GM23338 (cell line): ENCODE measurements around the gene ABCA13. TPM values are rescaled to one million over a fixed set of nuclear protein-coding genes. Genes with fewer than 3 reads are reported as not detected.

Source experiments
- ATAC-seq: fragments of 200-7000 bp; cut with Tn5 transposase; 3 replicates; pipeline ENCODE4 v1.9.1; 2020
- DNase-seq: peaks from one replicate; pipeline ENCODE4 v3.0.0-alpha.2; 2015; ENCODE audit warnings: low spot score
- H2AFZ ChIP-seq: fragments of 200-600 bp; sonication (generic); 2 replicates; pipeline ENCODE4 v1.8.0; 2016; ENCODE audit warnings: antibody characterized with exemption, mild to moderate bottlenecking, moderate library complexity
- H3F3A ChIP-seq: fragments of 200-600 bp; sonication (generic); replicated peaks from 2 replicates; pipeline ENCODE4 v1.8.0; 2017; ENCODE audit warnings: antibody characterized with exemption, mixed run types, low read depth
- H3K27ac ChIP-seq: fragments of 200-600 bp; sonication (generic); 2 replicates; pipeline ENCODE4 v1.6.1; 2016; ENCODE audit warnings: low read depth
- H3K27me3 ChIP-seq: fragments of 200-600 bp; sonication (generic); 2 replicates; pipeline ENCODE4 v1.8.0; 2016; ENCODE audit warnings: mild to moderate bottlenecking, mixed run types, moderate library complexity; ENCODE audit not compliant: insufficient read depth
- H3K36me3 ChIP-seq: fragments of 200-600 bp; sonication (generic); 2 replicates; pipeline ENCODE4 v1.8.0; 2016; ENCODE audit warnings: mild to moderate bottlenecking; ENCODE audit not compliant: insufficient read depth
- H3K4me1 ChIP-seq: fragments of 200-600 bp; sonication (generic); 2 replicates; pipeline ENCODE4 v1.8.0; 2016; ENCODE audit warnings: mild to moderate bottlenecking, moderate library complexity; ENCODE audit not compliant: insufficient read depth
- H3K4me2 ChIP-seq: fragments of 200-600 bp; sonication (generic); 2 replicates; pipeline ENCODE4 v1.7.1; 2017; ENCODE audit warnings: mixed run types
- H3K4me3 ChIP-seq: fragments of 200-600 bp; sonication (generic); 2 replicates; pipeline ENCODE4 v1.6.1; 2016; ENCODE audit warnings: mixed run types
- H3K79me2 ChIP-seq: fragments of 200-600 bp; sonication (generic); replicated peaks from 2 replicates; pipeline ENCODE4 v1.8.0; 2017; ENCODE audit warnings: mild to moderate bottlenecking; ENCODE audit not compliant: insufficient read depth
- H3K9me2 ChIP-seq: fragments of 200-600 bp; sonication (generic); 2 replicates; pipeline ENCODE4 v1.8.0; 2017; ENCODE audit not compliant: insufficient read depth
- H4K20me1 ChIP-seq: fragments of 200-600 bp; sonication (generic); replicated peaks from 2 replicates; pipeline ENCODE4 v1.8.0; 2017; ENCODE audit warnings: mild to moderate bottlenecking; ENCODE audit not compliant: insufficient read depth
- H3K27ac Mint-ChIP-seq: 2 replicates; pipeline ENCODE4 v1.8.0; 2020; ENCODE audit warnings: inconsistent platforms, mild to moderate bottlenecking, moderate library complexity, mixed read lengths
- H3K27me3 Mint-ChIP-seq: 3 replicates; pipeline ENCODE4 v1.8.0; 2022; ENCODE audit warnings: low read depth, mild to moderate bottlenecking, moderate library complexity, mixed read lengths, inconsistent platforms; ENCODE audit not compliant: insufficient read depth, poor library complexity
- H3K36me3 Mint-ChIP-seq: 3 replicates; pipeline ENCODE4 v1.8.0; 2021; ENCODE audit warnings: low read depth, mild to moderate bottlenecking, inconsistent platforms, moderate library complexity, mixed read lengths
- H3K4me1 Mint-ChIP-seq: 3 replicates; pipeline ENCODE4 v1.8.0; 2020; ENCODE audit warnings: mild to moderate bottlenecking, inconsistent platforms, mixed read lengths
- H3K4me3 Mint-ChIP-seq: 3 replicates; pipeline ENCODE4 v1.8.0; 2021; ENCODE audit warnings: moderate library complexity, mild to moderate bottlenecking, inconsistent platforms, mixed read lengths
- H3K9me3 Mint-ChIP-seq: 3 replicates; pipeline ENCODE4 v1.8.0; 2020; ENCODE audit warnings: moderate library complexity, mild to moderate bottlenecking, inconsistent platforms, mixed read lengths
- CREB1 ChIP-seq: fragments of 250-450 bp; sonication (Bioruptor Pico); IDR thresholded peaks from 2 replicates; pipeline ENCODE4 v1.5.0; 2020; ENCODE audit warnings: low read depth, mild to moderate bottlenecking, moderate library complexity
- CTCF ChIP-seq, 2 experiments: fragments of 200-600 bp in 1 of 2; sonication (generic) in 1 of 2; conservative IDR thresholded peaks; 2 replicates each; pipeline versions ENCODE4 v1.5.1 to v1.6.1; 2016 to 2017; ENCODE audit warnings: antibody characterized with exemption in 2 of 2, low read depth in 2 of 2, mild to moderate bottlenecking in 2 of 2, moderate library complexity in 1 of 2
- ETS1 ChIP-seq: IDR thresholded peaks from 2 replicates; pipeline ENCODE4 v1.6.1; 2016; ENCODE audit warnings: antibody characterized with exemption
- EZH2 ChIP-seq: fragments of 200-600 bp; sonication (generic); IDR thresholded peaks from one replicate; pipeline ENCODE4 v1.8.0; 2017; ENCODE audit warnings: antibody characterized with exemption, mild to moderate bottlenecking, low read depth; ENCODE audit not compliant: unreplicated experiment
- EZH2phosphoT487 ChIP-seq: fragments of 200-600 bp; sonication (generic); IDR thresholded peaks from one replicate; pipeline ENCODE4 v1.8.1; 2018; ENCODE audit warnings: antibody characterized with exemption; ENCODE audit not compliant: unreplicated experiment
- JUNB ChIP-seq: IDR thresholded peaks from one replicate; pipeline ENCODE4 v1.6.1; 2016; ENCODE audit warnings: antibody characterized with exemption; ENCODE audit not compliant: unreplicated experiment
- NANOG ChIP-seq: IDR thresholded peaks from 2 replicates; pipeline ENCODE4 v1.6.1; 2016; ENCODE audit warnings: antibody characterized with exemption, borderline replicate concordance
- POLR2AphosphoS5 ChIP-seq: IDR thresholded peaks from 2 replicates; pipeline ENCODE4 v1.6.1; 2016; ENCODE audit warnings: antibody characterized with exemption, low read depth
- STAT1 ChIP-seq: IDR thresholded peaks from one replicate; pipeline ENCODE4 v1.6.1; 2016; ENCODE audit warnings: antibody characterized with exemption; ENCODE audit not compliant: unreplicated experiment
- ZNF114 ChIP-seq: fragments of 250-450 bp; sonication (Bioruptor Pico); IDR thresholded peaks from 2 replicates; pipeline ENCODE4 v1.5.0; 2020; ENCODE audit warnings: mild to moderate bottlenecking, moderate library complexity
- ZNF462 ChIP-seq: fragments of 250-450 bp; sonication (Bioruptor Pico); IDR thresholded peaks from 2 replicates; pipeline ENCODE4 v1.5.0; 2020; ENCODE audit warnings: mild to moderate bottlenecking, moderate library complexity
- polyA plus RNA-seq: library from polyadenylated mRNA; unstranded; fragments of >200 nt; fragmentation: Nextera tagmentation; extraction: Ambion mirVana; gene quantifications from 2 replicates; pipeline ENCODE4 v1.2.1, GENCODE V29; 2016
- total RNA-seq: library from RNA; depleted of rRNA; stranded (reverse); fragments of >200 nt; shearing (Covaris generic); gene quantifications from 2 replicates; pipeline ENCODE4 v1.2.3, GENCODE V29; 2014

The ABCA13 gene
- total and polyA plus RNA-seq, 2 experiments from 2014 or later: 0.21 TPM; not detected in 1

- H3K4me2 ChIP-seq: no peak overlapping the region
- no peak overlapping the region for H3K4me3 ChIP-seq
- no peaks in the 10 kb centered on the region for H3K36me3 Mint-ChIP-seq
- ATAC-seq: no peak
- no peaks in the 10 kb centered on the region for H3K4me1 ChIP-seq
- no peaks in the 10 kb centered on the region for H3K79me2 ChIP-seq
- no peak for DNase-seq
- no peak overlapping the region for H3K27ac ChIP-seq
- H3F3A ChIP-seq: no peaks in the 10 kb centered on the region
- H3K9me2 ChIP-seq: peaks cover 5% of the 10 kb centered on the region; the same call in 1 of the 2 replicates
- H3K27ac Mint-ChIP-seq: no peak overlapping the region
- no peak overlapping the region for H2AFZ ChIP-seq
- no peak for TF ChIP-seq ZNF114 (CRISPR knock-in tag)
- TF ChIP-seq JUNB: no peak
- no peak for TF ChIP-seq ETS1
- H3K9me3 Mint-ChIP-seq: no peaks in the 10 kb centered on the region; the same call in 2 of the 3 replicates
- no peaks in the 10 kb centered on the region for H3K27me3 Mint-ChIP-seq
- H3K4me3 Mint-ChIP-seq: no peak overlapping the region
- H3K27me3 ChIP-seq: no peaks in the 10 kb centered on the region
- no peaks in the 10 kb centered on the region for H4K20me1 ChIP-seq
- H3K36me3 ChIP-seq: no peaks in the 10 kb centered on the region
- H3K4me1 Mint-ChIP-seq: no peaks in the 10 kb centered on the region; the same call in 2 of the 3 replicates
These were observed 334.2 kb downstream of the ABCA13 start for GRCh38 chr7:48505466-48505865.

- Histone ChIP-seq H3K4me1 (no peaks in the 10 kb centered on the region), H3F3A (no peaks in the 10 kb centered on the region), H3K36me3 (no peaks in the 10 kb centered on the region), H2AFZ (no peak overlapping the region), H3K27me3 (no peaks in the 10 kb centered on the region), H3K4me2 (no peak overlapping the region), H3K79me2 (no peaks in the 10 kb centered on the region), H3K9me2 (peaks cover 5% of the 10 kb centered on the region; the same call in 1 of the 2 replicates), H3K27ac (no peak overlapping the region), H4K20me1 (no peaks in the 10 kb centered on the region), H3K4me3 (no peak overlapping the region)
- H3K4me3 Mint-ChIP-seq: no peak overlapping the region
- no peaks in the 10 kb centered on the region; the same call in 2 of the 3 replicates for H3K4me1 Mint-ChIP-seq
- H3K27me3 Mint-ChIP-seq: no peaks in the 10 kb centered on the region
- H3K9me3 Mint-ChIP-seq: no peaks in the 10 kb centered on the region; the same call in 2 of the 3 replicates
- ATAC-seq (no peak), DNase-seq (no peak)
- H3K36me3 Mint-ChIP-seq: no peaks in the 10 kb centered on the region
- no peak overlapping the region for H3K27ac Mint-ChIP-seq
- no peak for TF ChIP-seq CREB1 (CRISPR knock-in tag)
- TF ChIP-seq EZH2: no peak
- TF ChIP-seq ZNF462 (CRISPR knock-in tag): no peak
- no peak for TF ChIP-seq JUNB
- no peak for TF ChIP-seq POLR2AphosphoS5
- TF ChIP-seq EZH2phosphoT487: no peak
- no peak for TF ChIP-seq STAT1
- no peak for TF ChIP-seq NANOG
- no peak for TF ChIP-seq CTCF (conservative IDR thresholded peaks at IDR 0.05; ENCODE audit: low read depth in 2 of 2)
These were observed 335.3 kb downstream of the ABCA13 start for GRCh38 chr7:48506569-48506968.
